Uterus (tissue), 4 donors: ENCODE data around the gene OARD1. TPM values are rescaled to one million over a fixed set of nuclear protein-coding genes. Genes with fewer than 3 reads are reported as not detected.

ENCODE experiments used
- DNase-seq, 2 donors: peaks; one replicate each; pipeline ENCODE4 v3.0.0-alpha.2; 2019 to 2020
- H3K27ac ChIP-seq, 2 donors: fragments of 200-600 bp; sonication (generic); 1 replicate in 1 of 2; 2 replicates in 1 of 2; pipeline ENCODE4 v1.5.1; 2016 to 2018
- H3K27me3 ChIP-seq, 2 donors: fragments of 200-600 bp; sonication (generic); one replicate each; pipeline ENCODE4 v1.5.1; 2018 to 2019; ENCODE audit warnings: control low read depth in 1 of 2
- H3K36me3 ChIP-seq, 2 donors: fragments of 200-600 bp; sonication (generic); one replicate each; pipeline ENCODE4 v1.5.1; 2019; ENCODE audit warnings: control low read depth in 1 of 2
- H3K4me1 ChIP-seq, 2 donors: fragments of 200-600 bp; sonication (generic); one replicate each; pipeline ENCODE4 v1.5.1; 2018 to 2019; ENCODE audit warnings: control low read depth in 1 of 2
- H3K4me3 ChIP-seq, 2 donors: fragments of 200-600 bp; sonication (generic); 1 replicate in 1 of 2; 2 replicates in 1 of 2; pipeline ENCODE4 v1.5.1; 2018 to 2019; ENCODE audit warnings: mild to moderate bottlenecking in 1 of 2
- H3K9me3 ChIP-seq, 2 donors: fragments of 200-600 bp; sonication (generic); one replicate each; pipeline ENCODE4 v1.5.1; 2019; ENCODE audit warnings: control low read depth in 1 of 2
- CTCF ChIP-seq, 4 experiments: fragments of 200-600 bp in 2 of 4; fragments of 450-650 bp in 2 of 4; sonication (generic) in 2 of 4; IDR thresholded peaks; one replicate each; pipeline ENCODE4 v1.5.1; 2016 to 2019; ENCODE audit warnings: antibody characterized with exemption in 4 of 4, mild to moderate bottlenecking in 2 of 4, moderate library complexity in 1 of 4
- POLR2A ChIP-seq, 2 donors: fragments of 450-650 bp; IDR thresholded peaks; one replicate each; pipeline ENCODE4 v1.6.1; 2016; ENCODE audit warnings: antibody characterized with exemption in 2 of 2, mild to moderate bottlenecking in 1 of 2, moderate library complexity in 1 of 2
- intact Hi-C: fragments of 100-400 bp; cut with DNase I; formaldehyde crosslinking; loops from one replicate; pipeline ENCODE4 v1.15.1; 2023; ENCODE audit warnings: low total_unique reads
- total RNA-seq, 4 donors: library from RNA; depleted of rRNA in 3 of 4; stranded (reverse); fragments of >200 nt in 3 of 4; gene quantifications; one replicate each; pipeline versions ENCODE4 v1.1.0 to v1.2.4, GENCODE V29; 2014 to 2023
- donor health status: DM: yes; HTN: yes; CAD: no.

The OARD1 gene
- total RNA-seq, 4 donors from 2014 or later, result 7.4 to 21.9 (median 18.2) TPM

DNA sequence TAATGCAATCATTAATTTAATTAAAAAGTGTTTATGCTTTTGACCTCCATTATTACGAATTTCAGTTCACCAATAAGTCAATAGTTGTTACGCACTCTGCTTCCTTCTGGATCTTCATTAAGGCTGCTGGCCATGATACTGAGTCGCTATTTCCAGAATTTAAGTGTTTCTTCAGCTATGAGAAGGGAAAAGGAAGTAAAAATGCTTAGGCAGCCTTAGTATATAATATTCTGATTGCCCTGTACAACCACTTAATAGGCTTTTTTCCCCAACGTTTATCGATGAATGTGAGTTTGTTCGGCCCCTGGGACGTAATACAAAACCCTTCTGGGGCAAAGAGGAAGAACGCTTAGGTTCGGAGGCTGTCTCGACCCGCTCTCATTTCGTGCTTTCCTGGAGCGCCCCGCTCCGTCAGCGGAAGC lies 644 bp downstream of the OARD1 start:
- peaks cover 0 to 12% of the 10 kb centered on the region in 2 donors for H3K4me1 ChIP-seq
- TF ChIP-seq CTCF (IDR thresholded peaks at IDR 0.05), result no peak
- TF ChIP-seq POLR2A (IDR thresholded peaks at IDR 0.05), result peak in 1 of 2 donors; percentile 54
- no peaks in the 10 kb centered on the region for H3K36me3 ChIP-seq
- H3K27me3 ChIP-seq, result no peaks in the 10 kb centered on the region
- no peak for DNase-seq
- peak overlapping the region; percentile 68 to 94 for H3K4me3 ChIP-seq
- no peaks in the 10 kb centered on the region for H3K9me3 ChIP-seq
- intact Hi-C loops, result no loop called here
- peak overlapping the region; percentile 97 to 100 for H3K27ac ChIP-seq

DNA sequence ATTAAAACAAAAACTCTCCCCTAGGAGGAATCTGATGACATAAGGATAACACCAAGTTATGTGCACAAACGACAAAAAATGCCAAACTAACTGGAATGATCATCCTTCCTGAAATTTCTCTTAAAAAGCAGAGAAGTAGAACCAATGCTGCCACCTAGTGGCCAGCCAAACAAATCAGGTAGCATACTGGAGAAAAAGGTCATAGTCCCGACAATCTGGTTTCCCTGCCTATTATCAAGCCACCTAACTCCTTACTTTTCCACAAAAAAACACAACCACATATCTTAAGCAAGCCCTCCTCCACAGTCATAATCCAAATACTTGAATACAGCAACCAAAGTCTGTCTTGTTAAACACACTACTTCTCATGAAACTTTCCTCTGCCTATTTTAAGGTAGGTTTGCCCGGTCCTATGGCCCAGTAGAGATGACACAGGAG lies 5.3 kb downstream of the OARD1 start:
- peaks cover 0 to 12% of the 10 kb centered on the region in 2 donors for H3K4me1 ChIP-seq
- peak; percentile 70 to 72 for DNase-seq
- H3K9me3 ChIP-seq, result no peaks in the 10 kb centered on the region
- no peak overlapping the region for H3K27ac ChIP-seq
- no peaks in the 10 kb centered on the region for H3K36me3 ChIP-seq
- intact Hi-C loops, result no loop called here
- no peaks in the 10 kb centered on the region for H3K27me3 ChIP-seq
- TF ChIP-seq POLR2A (IDR thresholded peaks at IDR 0.05) (no peak), CTCF (IDR thresholded peaks at IDR 0.05) (peak; percentile 69 to 83 (median 74))
- H3K4me3 ChIP-seq, result no peak overlapping the region

DNA sequence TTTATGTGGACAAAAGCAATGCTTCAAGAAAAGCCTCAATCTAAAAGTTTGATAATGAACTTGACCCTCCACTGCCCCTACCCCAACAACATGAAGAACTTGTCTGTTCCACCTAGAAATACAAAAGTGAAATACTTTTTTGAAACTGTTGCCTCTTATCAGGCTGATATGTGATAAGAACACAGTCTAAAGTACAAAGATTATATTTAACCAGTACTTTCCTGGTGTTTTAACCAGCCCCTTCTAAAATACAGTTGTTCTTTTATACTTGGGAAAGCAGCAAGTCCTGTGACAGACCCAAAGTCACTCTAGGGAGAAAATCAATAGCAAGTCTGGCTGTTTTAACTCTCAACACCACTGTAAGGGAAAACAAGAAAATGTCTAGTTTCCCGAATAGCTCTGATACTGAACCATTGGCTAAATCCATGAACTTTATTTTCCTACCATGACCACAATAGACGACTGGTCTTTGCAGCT lies 6.6 kb downstream of the OARD1 start:
- no peak for DNase-seq
- H3K4me1 ChIP-seq, result peaks cover 0 to 6% of the 10 kb centered on the region in 2 donors
- no peaks in the 10 kb centered on the region for H3K36me3 ChIP-seq
- no peak overlapping the region for H3K27ac ChIP-seq
- no peak overlapping the region for H3K4me3 ChIP-seq
- no peaks in the 10 kb centered on the region for H3K9me3 ChIP-seq
- TF ChIP-seq CTCF (IDR thresholded peaks at IDR 0.05), result no peak
- intact Hi-C loops, result no loop called here
- no peaks in the 10 kb centered on the region for H3K27me3 ChIP-seq

DNA sequence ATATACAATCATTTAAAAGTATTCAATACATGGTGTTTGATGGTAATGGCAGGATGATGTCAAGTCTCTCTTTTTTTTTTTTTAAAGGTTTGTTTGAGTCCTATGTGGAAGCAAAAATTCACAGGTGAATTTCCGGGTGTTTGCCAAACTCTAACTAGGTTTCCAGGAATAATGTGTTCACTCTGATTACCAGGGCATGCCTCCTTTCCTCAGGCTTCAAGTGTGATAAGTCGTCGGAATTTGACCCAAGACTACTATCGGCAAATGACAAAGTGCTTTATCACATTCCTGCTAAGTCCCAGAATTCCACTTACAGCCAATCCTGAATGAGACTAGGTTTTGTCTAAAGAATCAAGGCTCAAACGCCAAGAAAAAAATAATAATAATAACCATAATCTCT lies 7.3 kb downstream of the OARD1 start:
- no peak overlapping the region for H3K4me3 ChIP-seq
- H3K27me3 ChIP-seq, result no peaks in the 10 kb centered on the region
- no peak for DNase-seq
- no peak overlapping the region for H3K27ac ChIP-seq
- TF ChIP-seq CTCF (IDR thresholded peaks at IDR 0.05) (no peak), POLR2A (IDR thresholded peaks at IDR 0.05) (no peak)
- H3K9me3 ChIP-seq, result no peaks in the 10 kb centered on the region
- no peaks in the 10 kb centered on the region for H3K4me1 ChIP-seq
- no peaks in the 10 kb centered on the region for H3K36me3 ChIP-seq
- intact Hi-C loops, result no loop called here

DNA sequence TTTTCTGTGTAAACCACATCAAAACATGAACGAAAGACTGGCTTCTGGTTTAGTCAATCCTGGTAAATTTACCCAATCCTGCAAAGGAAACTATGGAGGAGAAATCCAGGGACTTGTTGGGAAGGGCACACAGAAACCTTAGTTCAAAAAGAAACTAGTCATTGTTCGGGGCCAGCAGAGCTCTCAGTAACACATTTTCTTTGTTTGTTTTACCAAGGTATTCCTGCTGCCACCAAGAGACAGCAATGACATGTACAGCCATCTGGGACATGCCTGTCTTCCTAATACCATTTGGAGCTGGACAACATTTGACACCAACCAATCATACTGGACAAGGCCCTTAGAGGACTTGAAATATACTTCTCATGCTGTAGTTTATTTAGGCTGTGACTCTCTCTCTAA lies 8.3 kb downstream of the OARD1 start:
- Histone ChIP-seq H3K4me3 (no peak overlapping the region), H3K36me3 (no peaks in the 10 kb centered on the region), H3K27me3 (no peaks in the 10 kb centered on the region), H3K9me3 (no peaks in the 10 kb centered on the region), H3K27ac (no peak overlapping the region), H3K4me1 (no peaks in the 10 kb centered on the region)
- DNase-seq, result no peak
- TF ChIP-seq POLR2A (IDR thresholded peaks at IDR 0.05), result no peak
- no peak for TF ChIP-seq CTCF (IDR thresholded peaks at IDR 0.05)
- intact Hi-C loops, result no loop called here
